Pancreas (tissue), 10 donors: ENCODE data around the gene CDK4. TPM values are rescaled to one million over a fixed set of nuclear protein-coding genes. Genes with fewer than 3 reads are reported as not detected.

Source experiments
- ATAC-seq, 4 donors: fragments of 200-7000 bp; cut with Tn5 transposase; one replicate each; pipeline versions ENCODE4 v1.8.0 to v1.9.1; 2020; ENCODE audit warnings: mild to moderate bottlenecking in 4 of 4, moderate library complexity in 4 of 4
- DNase-seq, 6 donors: peaks; one replicate each; pipeline ENCODE4 v3.0.0-alpha.2; 2020
- FAIRE-seq: peaks from 2 replicates; lab custom pipeline; 2012; peaks lifted over from hg19 to GRCh38; lab: Jason Lieb, UNC
- H3K27ac ChIP-seq, 4 donors: fragments of 200-600 bp; sonication (generic); 1 replicate in 3 of 4; 2 replicates in 1 of 4; pipeline versions ENCODE4 v1.5.0 to v1.8.0; 2020
- H3K27me3 ChIP-seq, 4 donors: fragments of 200-600 bp; one replicate each; pipeline ENCODE4 v1.8.0; 2021
- H3K36me3 ChIP-seq, 3 donors: fragments of 200-600 bp; sonication (generic) in 1 of 3; one replicate each; pipeline versions ENCODE4 v1.5.0 to v1.8.0; 2020 to 2021
- H3K4me1 ChIP-seq, 3 donors: fragments of 200-600 bp; one replicate each; pipeline ENCODE4 v1.8.0; 2021
- H3K4me3 ChIP-seq, 4 donors: fragments of 200-600 bp; sonication (generic) in 2 of 4; one replicate each; pipeline versions ENCODE4 v1.5.0 to v1.8.0; 2020 to 2021
- H3K9me3 ChIP-seq, 4 donors: fragments of 200-600 bp; one replicate each; pipeline ENCODE4 v1.8.0; 2021
- CTCF ChIP-seq, 4 donors: fragments of 200-600 bp; sonication (generic) in 3 of 4; IDR thresholded peaks; one replicate each; pipeline versions ENCODE4 v1.5.0 to v1.8.0; 2021; ENCODE audit warnings: antibody characterized with exemption in 4 of 4
- WGBS, 2 donors: extraction: QIAGEN DNeasy Blood & Tissue Kit; methylation state at CpG; one replicate each; pipeline ENCODE4 v1.1.7; 2013; 5-methylcytosine and 5-hydroxymethylcytosine counted together
- intact Hi-C, 3 donors: fragments of 100-400 bp; cut with DNase I; formaldehyde crosslinking; loops; one replicate each; pipeline versions ENCODE4 v1.11.1 to v1.14.2; 2022
- polyA plus RNA-seq, 2 donors: library from polyadenylated mRNA; stranded (reverse); fragments of 200-250 nt; gene quantifications; one replicate each; pipeline ENCODE4 v1.2.3, GENCODE V29; 2013
- total RNA-seq, 6 donors: library from RNA; stranded (reverse); fragmentation: NEBNext Ultra II Directional in 4 of 6; extraction: Animal tissue kit (Norgen Biotek cat#: 25700) in 4 of 6; gene quantifications; one replicate each; pipeline versions ENCODE4 v1.2.1 to v1.2.4, GENCODE V29; 2021 to 2023
- donor health status: healthy with polysubstance abuse.
- donor health status: DM: no; HTN: no; CAD: no; lungs with moderate emphysema.
- donor health status: DM: no; HTN: no; CAD: no.
- donor health status: control.
- donor health status: control.
- donor health status: Bipolar disorder and iron deficiency.
- donor health status: DM: yes; HTN: yes; CAD: no.
- donor health status: DM: no; HTN: no; CAD: no.
- donor health status: DM: no; HTN: no; CAD: no.
- donor health status: DM: yes; HTN: yes; CAD: no.

CDK4 gene
- total and polyA plus RNA-seq, 8 donors: 26.7 to 48.5 (median 40.3) TPM

- no peaks in the 10 kb centered on the region for H3K36me3 ChIP-seq
- no peaks in the 10 kb centered on the region for H3K9me3 ChIP-seq
- H3K27ac ChIP-seq: peak within 1 kb of the TSS; percentile 87 to 95 (median 92)
- H3K4me3 ChIP-seq: peak within 1 kb of the TSS; percentile 69 to 97 (median 80)
- FAIRE-seq (no peak), DNase-seq (peak; percentile 73 to 89 (median 78)), ATAC-seq (peak; percentile 70 to 84 (median 80))
- TF ChIP-seq CTCF (IDR thresholded peaks at IDR 0.05): no peak
- WGBS, 2 donors: 1 to 2% methylated on average over 66 to 67 of the region's 67 CpGs
- no peaks in the 10 kb centered on the region for H3K27me3 ChIP-seq
- peaks cover 6 to 13% (median 8%) of the 10 kb centered on the region in 3 donors for H3K4me1 ChIP-seq
- intact Hi-C loops: no loop called here
These were observed 20.6 kb upstream of the CDK4 start, which contains the start of gene EEF1AKMT3 for GRCh38 chr12:57772429-57773322. Gene EEF1AKMT3, plus strand, starts transcription at chr12:57772614. Its CDS starts 111 bp downstream, at chr12:57772725.

GRCh38 chr12:57771873-57772428 is 19.8 kb upstream of the CDK4 start, which contains the start of gene METTL1:
Gene METTL1, minus strand, starts transcription at chr12:57772105. Its CDS starts 22 bp downstream, at chr12:57772083.
- no peaks in the 10 kb centered on the region for H3K36me3 ChIP-seq
- peaks cover 7 to 14% (median 8%) of the 10 kb centered on the region in 3 donors for H3K4me1 ChIP-seq
- FAIRE-seq (no peak), ATAC-seq (peak; percentile 91 to 97 (median 92)), DNase-seq (peak; percentile 92 to 97 (median 94))
- no peak for TF ChIP-seq CTCF (IDR thresholded peaks at IDR 0.05)
- peak within 1 kb of the TSS; percentile 69 to 97 (median 80) for H3K4me3 ChIP-seq
- intact Hi-C loops: no loop called here
- H3K27ac ChIP-seq: peak within 1 kb of the TSS; percentile 87 to 95 (median 92)
- H3K27me3 ChIP-seq: no peaks in the 10 kb centered on the region
- 0% methylated on average over 28 of the region's 28 CpGs for WGBS, 2 donors
- no peaks in the 10 kb centered on the region for H3K9me3 ChIP-seq

GRCh38 chr12:57771236-57771872 is 19.2 kb upstream of the CDK4 start:
- no peaks in the 10 kb centered on the region for H3K36me3 ChIP-seq
- DNase-seq (peak; percentile 84 to 93 (median 90)), FAIRE-seq (no peak), ATAC-seq (peak; percentile 66 to 83 (median 78))
- intact Hi-C loops: no loop called here
- H3K4me1 ChIP-seq: peaks cover 10 to 20% (median 13%) of the 10 kb centered on the region in 3 donors
- no peaks in the 10 kb centered on the region for H3K27me3 ChIP-seq
- no peak for TF ChIP-seq CTCF (IDR thresholded peaks at IDR 0.05)
- peak overlapping the region; percentile 69 to 97 (median 80) for H3K4me3 ChIP-seq
- peak overlapping the region; percentile 87 to 95 (median 92) for H3K27ac ChIP-seq
- H3K9me3 ChIP-seq: no peaks in the 10 kb centered on the region
- whole genome bisulfite sequencing, 2 donors: 1 to 3% methylated on average over 16 of the region's 16 CpGs

GRCh38 chr12:57770734-57771133 is 18.6 kb upstream of the CDK4 start:
- ATAC-seq: no peak
- no peak overlapping the region for H3K27ac ChIP-seq

More at GRCh38 chr12:57770734-57771133, 18.6 kb upstream of the CDK4 start:
- H3K27me3 ChIP-seq: no peaks in the 10 kb centered on the region
- FAIRE-seq: no peak
- no peaks in the 10 kb centered on the region for H3K36me3 ChIP-seq
- no peaks in the 10 kb centered on the region for H3K9me3 ChIP-seq
- H3K4me3 ChIP-seq: peak overlapping the region in 1 of 4 donors; percentile 69
- DNase-seq: no peak
- intact Hi-C loops: no loop called here
- H3K4me1 ChIP-seq: peaks cover 13 to 21% (median 15%) of the 10 kb centered on the region in 3 donors
- WGBS, 2 donors: 64 to 72% methylated on average over 4 of the region's 4 CpGs
- TF ChIP-seq CTCF (IDR thresholded peaks at IDR 0.05): no peak
